NCI-H1694 (cell line): ENCODE data around the gene CSH2.
"Not testable (repeated sequence)": the region's sequence is repeated elsewhere in the genome, so short reads cannot be mapped to it uniquely, and the experiment has no call there.

ENCODE experiments used
- DNase-seq: peaks from one replicate; lab custom pipeline; 2025; lab: John Stamatoyannopoulos, UW

CSH2 gene

DNA sequence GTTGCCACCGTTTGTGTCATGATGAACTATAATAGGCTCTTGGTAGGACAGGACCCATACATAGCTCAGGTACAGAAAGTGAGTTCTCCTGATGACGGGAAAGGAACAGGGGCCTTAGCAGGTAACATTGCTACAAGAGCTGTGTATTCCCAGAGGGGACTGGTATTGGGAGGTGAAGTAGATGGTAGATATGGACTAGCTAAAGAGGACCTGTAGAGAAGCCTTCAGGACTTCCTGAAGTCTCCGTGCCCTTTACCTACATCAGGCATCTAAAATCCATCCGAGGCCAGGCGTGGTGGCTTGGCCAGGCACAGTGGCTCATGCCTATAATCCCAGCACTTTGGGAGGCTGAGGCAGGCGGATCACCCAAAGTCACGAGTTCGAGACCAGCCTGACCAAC, 18.3 kb downstream of the CSH2 start:
- no peak for DNase-seq

DNA sequence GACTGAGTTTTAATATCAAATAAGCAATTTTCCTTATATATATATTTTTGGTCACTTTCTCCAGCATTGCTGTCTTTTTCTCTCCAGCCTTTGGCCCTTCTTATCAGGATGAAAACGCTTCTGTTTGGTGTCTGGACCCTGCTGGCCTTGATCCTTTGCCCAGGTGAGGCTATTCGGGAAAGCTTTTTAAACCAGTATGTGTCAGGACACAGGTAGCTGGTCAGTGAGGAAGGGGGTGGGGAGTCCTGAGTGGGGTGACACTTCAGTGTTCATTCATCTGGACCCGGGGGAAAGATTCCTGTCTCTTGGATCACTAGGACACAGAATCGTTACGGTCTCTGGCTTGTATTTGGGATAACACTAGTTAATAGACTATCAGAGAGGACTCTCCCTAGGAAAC, 18.8 kb downstream of the CSH2 start:
- no peak for DNase-seq

DNA sequence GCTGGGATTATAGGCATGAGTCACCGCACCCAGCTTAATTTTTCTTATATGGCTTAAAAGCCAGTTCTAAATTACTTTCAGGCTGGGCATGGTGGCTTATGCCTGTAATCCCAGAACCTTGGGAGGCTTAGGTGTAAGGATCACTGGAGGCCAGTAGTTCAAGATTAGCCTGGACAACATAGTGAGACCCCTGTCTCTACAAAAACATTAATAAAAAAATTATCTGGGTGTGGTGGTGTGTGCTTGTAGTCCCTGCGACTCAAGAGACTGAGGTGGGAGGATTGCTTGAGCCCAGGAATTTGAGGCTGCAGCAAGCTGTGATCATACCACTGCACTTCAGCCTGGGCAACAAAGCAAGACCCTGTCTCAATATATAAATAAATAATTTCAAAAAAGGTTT, 20.2 kb downstream of the CSH2 start:
- DNase-seq = no peak

DNA sequence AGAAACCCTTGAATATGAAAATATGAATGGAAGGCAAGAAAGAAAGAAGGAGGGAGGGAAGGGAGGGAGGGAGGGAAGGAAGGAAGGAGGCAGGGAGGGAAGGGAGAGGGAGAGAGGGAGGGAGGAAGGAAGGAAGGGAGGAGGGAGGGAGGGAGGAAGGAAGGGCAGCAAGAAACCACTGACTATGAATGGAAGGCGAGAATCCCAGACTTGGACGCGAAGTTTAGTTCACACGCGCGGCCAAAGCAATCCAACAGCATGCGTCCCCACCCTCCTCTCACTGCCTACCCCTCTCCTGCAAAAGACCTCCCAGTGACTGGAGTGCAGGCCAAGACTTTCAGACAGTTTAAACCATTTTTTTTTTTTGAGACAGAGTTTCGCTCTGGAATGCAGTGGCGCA, 23.1 kb downstream of the CSH2 start:
- DNase-seq = no peak

DNA sequence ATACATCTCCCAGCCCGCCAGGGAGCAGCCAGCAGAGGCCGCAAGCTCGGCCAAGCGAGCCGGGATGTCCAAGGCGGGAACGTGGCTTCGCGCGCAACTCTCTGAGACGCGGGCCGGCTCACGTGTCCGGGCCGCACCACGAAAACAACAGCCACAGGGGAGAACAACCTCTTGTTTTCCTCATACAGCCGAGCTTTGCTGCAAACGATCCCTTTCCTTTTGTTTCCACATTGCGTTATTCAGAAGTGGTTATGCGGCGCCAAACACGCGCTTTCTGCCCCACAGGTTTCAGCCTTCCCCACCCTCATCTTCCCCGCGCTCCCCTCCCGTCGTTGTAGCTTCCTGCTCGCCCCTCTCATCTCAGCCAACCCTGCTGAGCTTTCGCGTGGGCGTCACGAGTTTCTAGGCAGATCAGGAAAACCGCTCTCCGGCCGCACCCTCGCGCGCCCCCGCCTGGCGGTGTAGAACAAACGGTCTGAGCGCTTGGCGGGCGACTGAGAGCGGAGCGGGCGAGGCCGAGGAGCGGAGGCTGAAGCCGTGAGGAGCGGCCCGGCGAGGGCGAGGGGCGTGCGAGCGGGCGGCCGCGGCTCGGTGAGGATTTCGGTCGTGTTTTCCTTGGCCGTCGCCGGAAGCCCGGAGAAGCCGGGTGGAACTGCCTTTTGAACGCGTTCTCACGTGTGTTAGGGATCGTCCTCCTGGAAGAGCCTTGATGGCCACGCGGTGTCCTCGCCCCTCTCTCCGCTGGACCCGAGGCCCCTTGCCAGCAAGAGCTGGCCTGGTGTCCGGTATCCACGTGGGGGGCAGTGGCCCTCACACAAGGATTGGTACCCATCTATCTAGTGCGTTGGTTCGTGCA, 24.4 kb downstream of the CSH2 start:
- no peak for DNase-seq

DNA sequence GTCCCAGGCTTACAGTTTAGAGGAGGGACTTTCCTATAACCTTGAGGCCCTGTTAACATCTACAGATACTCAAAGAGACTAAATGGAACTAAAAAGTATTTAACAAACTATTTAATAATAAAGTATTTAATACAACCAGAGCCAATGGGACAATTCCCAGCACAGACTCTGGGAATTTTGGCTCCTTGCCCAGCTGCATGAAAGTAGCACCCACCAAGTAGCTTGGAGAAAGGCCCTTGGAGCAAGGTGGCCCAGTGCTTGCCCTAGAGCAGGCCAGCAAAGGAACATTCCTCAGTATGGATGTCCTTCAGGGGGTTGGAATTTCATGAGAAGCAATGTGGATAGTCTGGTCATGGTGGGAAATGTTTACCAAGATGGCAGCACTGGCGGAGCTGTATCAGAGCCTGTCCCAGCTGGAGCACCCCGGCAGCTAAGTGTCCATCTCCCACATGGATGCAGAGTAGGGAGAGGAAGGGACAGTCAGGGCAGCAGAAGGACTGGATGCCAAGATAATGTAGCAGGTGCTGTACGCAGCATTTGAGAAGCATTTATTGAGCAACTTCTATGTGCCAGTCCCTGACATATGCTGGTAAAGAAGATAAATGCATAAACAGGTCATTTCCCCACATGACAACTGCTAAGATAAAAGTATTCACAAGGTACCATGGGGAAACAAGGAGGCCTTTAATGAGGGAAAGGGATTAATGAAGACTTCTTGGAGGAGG, 25.8 kb downstream of the CSH2 start:
- DNase-seq = no peak

DNA sequence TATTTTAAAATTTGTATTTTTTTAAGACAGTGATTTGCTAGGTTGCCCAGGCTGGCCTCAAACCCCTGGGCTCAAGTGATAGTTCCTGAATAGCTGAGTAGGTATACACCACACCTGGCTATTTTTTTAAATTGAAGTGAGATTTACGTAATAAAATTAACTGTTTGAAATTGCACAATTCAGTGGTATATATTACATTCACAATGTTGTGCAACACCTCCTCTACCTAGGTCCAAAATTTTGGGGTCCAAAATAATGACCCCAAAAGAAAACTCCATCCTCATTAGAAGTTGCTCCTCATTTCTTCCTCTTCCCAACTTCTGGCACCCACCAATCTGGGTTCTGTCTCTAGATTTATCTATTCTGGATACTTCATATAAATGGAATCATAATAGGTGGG, 28.0 kb downstream of the CSH2 start:
- no peak for DNase-seq

DNA sequence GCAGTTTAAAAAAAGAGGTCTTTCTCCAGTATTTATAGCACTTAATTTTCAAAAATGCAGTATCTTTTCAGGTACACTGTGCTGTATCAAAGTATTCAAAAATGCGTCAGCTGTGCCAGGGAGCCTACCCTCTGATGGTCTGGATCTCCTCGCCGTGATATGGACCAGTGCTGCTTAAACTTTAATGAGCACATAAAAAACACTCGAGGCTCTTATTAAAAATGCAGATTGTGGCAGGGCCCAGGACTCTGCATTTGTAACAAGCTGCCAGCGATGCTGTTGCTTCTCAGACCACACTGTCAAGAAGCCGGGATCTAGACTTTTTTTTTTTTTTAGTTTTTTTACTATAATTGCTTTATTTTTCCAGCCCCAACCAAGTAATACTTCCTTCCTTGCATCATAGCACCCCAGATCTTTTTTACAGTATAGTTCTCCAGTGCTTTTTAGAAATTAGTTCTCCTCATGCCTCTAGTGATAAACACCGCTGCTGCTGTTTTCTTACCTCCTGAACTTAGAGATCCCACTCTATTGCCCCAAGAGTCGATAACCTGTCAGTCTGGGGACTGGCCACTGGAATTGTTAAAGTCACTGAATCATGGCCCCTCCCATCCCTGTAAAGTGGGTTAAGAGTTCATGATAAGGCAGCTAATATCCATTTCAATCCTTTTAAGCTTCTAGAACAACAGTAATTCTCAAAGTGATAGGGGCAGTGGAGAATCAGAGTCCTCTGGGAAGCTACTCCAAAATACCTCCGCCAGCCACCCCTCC, 29.4 kb downstream of the CSH2 start:
- no peak for DNase-seq

DNA sequence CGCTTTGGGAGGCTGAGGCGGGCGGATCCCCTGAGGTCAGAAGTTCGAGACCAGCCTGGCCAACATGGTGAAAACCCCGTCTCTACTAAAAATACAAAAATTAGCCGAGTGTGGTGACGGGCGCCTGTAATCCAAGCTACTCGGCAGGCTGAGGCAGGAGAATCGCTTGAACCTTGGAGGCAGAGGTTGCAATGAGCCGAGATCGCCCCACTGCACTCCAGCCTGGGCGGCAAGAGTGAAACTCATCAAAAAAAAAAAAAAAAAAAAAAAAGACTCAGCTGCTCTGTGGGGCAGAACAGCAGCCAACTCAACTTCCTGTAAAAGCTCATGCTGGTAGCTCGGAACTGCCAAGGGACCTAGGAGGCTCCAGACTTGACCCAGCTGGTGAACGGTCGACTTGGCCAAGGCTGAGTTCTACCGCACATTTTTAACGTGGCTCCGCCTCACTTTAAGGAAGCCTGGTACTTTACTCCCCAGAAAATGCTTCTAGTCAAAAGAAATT, 30.0 kb downstream of the CSH2 start:
- not testable (repeated sequence) for DNase-seq

DNA sequence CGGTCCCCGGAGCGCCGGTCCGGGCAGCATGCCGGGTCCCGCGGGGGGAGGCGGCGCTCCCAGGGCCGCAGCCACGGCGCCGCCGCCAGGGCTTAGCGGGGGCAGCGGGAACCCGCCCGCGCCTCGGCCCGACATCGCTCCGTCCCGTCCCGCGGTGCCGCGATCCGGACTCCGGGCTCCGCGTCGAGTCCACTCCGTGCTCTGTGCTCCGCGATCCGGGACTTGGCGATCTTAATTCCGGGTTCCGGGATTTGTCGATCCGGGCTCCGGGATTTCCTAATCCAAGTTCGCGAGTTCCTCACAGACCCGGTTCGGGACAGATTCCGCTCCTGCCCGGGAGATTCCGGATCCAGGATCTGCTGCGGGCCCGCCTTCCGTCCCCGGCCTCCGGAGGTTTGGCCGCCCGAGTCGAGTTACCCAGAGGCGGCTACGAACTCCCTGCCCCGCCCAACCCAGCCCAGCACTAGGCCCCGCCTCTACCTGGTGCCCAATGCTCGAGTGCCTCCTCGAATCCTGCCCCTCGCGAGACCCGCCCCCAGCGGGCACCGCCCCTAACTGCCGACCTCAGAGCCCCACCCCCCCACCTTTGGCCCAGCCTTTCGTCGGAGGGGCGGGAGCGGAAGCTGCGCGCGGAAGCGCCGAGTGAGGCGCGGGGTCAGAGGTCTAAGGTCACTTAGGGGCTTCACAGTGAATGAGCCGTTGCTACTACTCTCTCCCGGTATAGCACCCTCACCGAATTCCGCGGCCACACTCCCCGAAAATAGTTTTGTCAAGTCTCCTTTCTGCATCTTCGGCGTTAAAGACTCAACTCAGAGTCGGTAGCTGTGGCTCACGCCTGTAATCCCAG, 30.7 kb downstream of the CSH2 start, which contains the start of gene SMARCD2:
TSS of gene SMARCD2 (minus strand) at position 146 of the 847 bp plus-strand sequence. CDS start at position 135, 11 bp downstream.
- DNase-seq = peak; percentile 97

DNA sequence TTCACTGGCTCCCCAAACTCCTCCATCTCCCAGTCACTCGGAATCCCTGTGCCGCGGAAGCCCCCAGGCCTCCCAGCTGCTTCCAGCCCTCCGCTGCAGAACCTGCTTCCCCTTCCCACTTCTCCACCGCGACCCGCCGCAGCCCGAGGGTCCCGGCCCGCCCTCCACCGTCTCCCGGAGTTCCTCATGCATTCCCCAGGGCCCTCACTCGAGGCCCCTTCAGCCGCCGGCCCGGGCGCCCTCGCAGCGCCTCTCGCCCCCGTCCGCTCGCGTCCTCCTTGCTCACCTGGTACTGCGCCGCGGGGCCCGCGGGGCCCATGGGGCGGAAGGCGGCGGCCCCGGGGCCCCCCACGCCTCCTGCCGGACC, 31.3 kb downstream of the CSH2 start:
- DNase-seq = no peak

DNA sequence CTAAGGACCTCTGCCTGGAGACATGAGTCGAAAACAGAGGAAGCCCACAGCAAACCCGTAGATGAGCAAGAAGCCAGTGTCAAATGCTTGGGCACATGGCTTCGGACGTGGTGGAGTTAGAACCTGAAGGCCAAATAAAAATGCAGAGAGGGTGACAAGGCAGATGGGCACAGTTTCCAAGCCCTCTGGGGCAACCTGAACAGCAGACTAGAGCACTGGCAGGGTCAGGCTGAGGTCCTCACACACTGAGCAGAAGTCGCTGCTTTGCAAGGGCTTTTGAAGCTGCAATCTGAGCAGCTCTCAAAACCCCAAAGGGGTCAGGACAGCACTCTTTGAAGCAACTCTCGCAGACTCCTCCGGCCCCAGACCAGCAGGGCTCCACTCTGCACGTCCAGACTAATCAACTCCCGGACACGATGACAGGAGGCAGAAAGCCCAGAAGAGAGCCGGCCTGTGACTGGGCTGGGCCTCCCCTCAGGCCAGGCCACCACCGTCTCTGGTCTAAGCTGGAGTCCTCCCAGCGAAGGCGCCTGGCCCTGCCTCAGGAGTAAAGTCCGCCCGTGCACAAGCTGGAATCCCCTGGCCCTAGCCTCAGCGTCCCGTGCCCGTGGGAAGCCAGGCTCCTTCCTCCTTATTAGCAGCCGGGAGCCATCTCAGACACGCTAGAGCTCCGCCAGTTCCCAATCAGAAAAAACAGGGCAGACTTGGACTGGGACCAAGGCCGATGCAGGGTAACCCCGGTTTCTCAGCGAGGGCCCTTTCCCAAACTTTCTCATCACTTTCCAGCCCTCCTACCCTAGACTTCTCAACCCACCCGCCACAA, 31.9 kb downstream of the CSH2 start:
- DNase-seq = no peak

DNA sequence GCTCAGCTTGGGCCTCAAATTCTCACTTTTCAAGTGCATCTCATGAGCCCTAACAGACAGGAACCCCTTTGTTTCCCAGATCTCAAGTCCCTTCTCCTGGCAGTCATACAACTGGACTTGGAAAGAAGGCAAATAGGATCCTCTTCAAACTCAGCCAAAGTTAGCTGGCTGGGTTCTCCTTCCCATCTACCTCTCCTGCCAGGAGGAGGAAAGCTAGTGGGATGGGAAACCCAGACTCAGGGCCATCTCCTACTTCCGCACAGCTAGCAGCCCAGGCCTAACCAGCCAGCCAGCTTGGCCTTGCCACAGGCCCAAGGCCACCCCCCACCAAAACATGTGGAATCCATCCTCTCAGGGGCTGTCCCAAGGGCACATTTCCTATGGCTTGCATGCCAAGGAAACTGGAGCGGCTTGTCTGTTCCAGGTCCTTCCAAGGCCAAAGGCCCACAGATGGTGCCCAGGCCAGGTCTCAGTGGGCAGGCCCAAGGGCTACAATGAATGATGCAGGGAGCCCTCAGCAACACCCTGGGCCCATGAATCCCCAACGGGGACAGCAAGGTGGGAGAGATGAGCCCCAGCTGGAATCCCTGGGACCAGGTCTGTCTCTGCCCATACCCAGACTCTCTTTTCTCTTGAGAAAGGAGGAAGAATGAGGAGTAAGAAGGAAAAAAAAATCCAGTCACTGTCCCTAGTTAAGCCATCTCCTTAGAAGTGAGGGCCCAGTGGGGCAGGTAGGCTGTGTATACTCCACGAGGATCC, 32.7 kb downstream of the CSH2 start:
- no peak for DNase-seq

DNA sequence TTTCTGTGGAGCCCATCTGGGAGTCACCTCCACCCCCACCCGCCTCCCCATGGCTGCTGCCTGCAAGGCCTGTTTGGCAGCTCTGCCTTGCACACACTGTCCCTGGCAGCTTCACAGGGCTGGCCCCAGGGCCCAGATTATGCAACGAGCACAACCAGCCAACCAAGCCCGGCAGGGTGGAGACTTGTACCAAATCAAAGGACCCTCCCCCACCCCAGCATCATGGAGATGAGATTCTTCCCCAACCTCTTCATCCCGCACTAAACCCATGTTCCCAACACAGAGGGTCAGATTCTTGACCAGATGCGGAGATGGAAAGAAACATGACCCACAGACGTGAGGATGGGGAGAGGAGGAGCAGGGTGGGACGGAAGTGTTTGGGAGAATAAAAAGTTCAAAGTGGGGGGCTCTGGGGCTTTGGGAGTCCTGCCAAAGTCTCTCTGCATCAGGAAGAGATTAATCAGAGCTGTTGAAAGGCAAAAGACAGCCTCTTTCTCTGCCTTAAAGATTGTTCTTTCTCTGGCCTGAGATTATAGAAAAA, 34.8 kb downstream of the CSH2 start:
- DNase-seq = no peak

DNA sequence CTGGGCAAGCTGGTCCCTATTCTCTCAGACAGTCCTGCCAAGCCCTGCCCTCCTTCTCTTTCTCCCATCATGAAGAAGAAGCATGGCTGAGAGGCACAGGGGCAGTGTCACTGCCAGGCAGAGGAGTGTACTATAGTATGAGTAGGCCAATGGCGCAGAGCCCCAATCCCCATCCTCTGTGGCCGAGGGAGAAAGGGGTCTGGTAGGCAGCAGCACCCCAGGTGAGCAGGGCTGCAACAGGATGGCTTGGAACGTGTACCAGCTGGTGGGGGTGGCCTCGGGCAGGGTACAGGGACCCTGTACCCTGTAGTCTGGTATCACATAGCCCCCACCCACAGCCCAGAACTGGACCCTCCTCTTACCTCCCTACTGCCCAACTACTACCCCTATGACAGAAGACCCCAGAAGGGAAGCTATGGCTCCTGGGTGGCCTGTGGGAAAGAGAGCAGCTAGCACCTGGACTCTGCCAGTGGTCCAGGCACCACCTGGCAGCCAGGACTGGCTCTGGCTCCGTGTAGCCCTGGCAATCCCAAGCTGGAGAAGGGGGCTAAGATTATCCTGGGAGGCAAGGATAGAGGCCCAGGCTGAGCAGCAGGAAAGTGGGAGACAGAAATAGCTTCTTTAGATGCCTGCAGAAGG, 35.4 kb downstream of the CSH2 start:
- DNase-seq = no peak

DNA sequence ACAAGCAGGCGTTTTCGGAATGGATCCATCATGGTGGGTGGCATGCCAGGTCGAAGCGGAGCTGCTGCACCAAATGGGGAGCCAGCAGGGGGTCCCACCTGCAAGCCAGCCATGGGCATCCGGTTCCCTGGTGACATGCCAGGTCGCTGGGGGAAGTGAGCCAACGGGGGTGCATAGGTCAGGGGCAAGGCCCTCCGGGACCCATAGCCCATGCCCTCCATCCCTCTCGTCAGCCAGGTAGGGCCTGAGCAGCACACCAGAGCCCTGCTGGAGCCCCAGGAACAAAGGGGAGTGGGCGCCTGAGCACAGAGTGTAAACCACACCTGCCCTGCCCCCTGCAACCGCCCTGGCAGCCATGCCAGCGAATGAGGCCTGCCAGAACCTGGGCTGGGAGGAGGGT, 36.0 kb downstream of the CSH2 start:
- DNase-seq = no peak

DNA sequence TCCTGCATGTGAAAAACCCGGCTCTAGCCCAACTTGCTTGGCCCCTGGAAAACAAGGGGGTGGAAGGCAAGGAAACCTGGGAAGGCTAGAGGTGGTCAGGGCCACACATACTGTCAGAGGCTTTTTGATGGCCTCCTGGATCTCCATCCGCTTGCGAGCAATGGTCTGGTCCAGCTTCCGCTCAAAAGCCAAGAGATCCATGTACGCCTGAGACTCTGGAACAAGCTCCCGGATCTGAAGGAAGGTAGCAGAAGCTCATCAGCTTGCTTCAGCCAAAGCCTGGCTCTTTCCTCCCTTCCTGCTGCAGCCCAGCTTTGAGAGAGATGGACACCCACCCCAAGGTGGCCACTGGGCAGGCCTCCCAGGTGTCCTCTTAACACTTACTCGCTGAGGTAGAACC, 36.7 kb downstream of the CSH2 start:
- DNase-seq = no peak

DNA sequence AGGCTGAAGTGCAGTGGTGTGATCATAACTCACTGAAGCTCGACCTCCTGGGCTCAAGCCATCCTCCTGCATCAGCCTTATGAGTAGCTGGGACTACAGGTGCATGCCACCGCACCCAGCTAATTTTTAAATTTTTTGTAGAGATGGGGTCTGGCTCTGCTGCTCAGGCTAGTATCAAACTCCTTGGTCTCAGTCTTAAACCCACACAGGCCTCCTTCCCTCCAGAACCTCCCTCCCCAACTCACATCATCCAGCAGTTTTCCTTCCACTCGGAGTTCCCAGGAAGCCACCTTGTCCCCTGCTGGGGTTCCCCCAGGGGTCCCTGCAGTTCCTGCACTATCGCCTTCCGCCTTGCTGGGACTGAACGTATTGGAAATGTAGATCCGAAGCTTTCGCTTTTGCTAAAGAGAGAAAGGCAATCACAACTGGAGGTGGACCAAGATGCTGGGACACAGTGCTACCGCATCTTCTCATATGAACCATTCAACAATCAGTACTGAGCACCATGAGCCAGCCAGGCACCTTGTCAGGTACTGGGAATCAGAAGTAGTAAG, 38.2 kb downstream of the CSH2 start:
- DNase-seq = no peak
